HEK293 (cell line): ENCODE data around the gene HIPK1.

Experiments
- CTCF ChIA-PET: fragments of 350-600 bp; formaldehyde crosslinking; extraction: SDS; loops from one replicate; lab custom pipeline; 2021; ENCODE audit warnings: antibody characterized with exemption; lab: Yijun Ruan, JAX
- POLR2A ChIA-PET: fragments of 300-600 bp; formaldehyde crosslinking; extraction: SDS; loops from one replicate; lab custom pipeline; 2020; ENCODE audit warnings: antibody characterized with exemption, inconsistent platforms; lab: Yijun Ruan, JAX
- H3K27ac ChIP-seq: fragments of 200-500 bp; sonication (Bioruptor generic); 2 replicates; pipeline ENCODE4 v1.5.1; 2014; ENCODE audit warnings: low read depth, low read length, control low read depth, inconsistent platforms; ENCODE audit errors: extremely low read depth
- H3K36me3 ChIP-seq, 2 experiments: fragments of 200-500 bp in 1 of 2; sonication (Bioruptor generic) in 1 of 2; 1 replicate in 1 of 2; 2 replicates in 1 of 2; pipeline ENCODE4 v1.5.1; 2014 to 2017; ENCODE audit warnings: inconsistent platforms in 2 of 2, low read length in 2 of 2; ENCODE audit not compliant: control insufficient read depth in 2 of 2, insufficient read depth in 1 of 2
- H3K4me1 ChIP-seq: fragments of 200-500 bp; sonication (Bioruptor generic); 2 replicates; pipeline ENCODE4 v1.5.1; 2014; ENCODE audit warnings: mild to moderate bottlenecking, low read length, inconsistent platforms; ENCODE audit not compliant: control insufficient read depth, insufficient read depth
- H3K4me3 ChIP-seq: 2 replicates; pipeline ENCODE4 v1.5.1; 2011; ENCODE audit warnings: low read depth, mild to moderate bottlenecking, control low read depth, low read length, moderate library complexity
- H3K9me3 ChIP-seq: fragments of 200-500 bp; sonication (Bioruptor generic); 2 replicates; pipeline ENCODE4 v1.5.1; 2014; ENCODE audit warnings: low read depth, low read length, inconsistent platforms; ENCODE audit not compliant: control insufficient read depth, insufficient read depth
- KLF10 ChIP-seq: fragments of 450-650 bp; IDR thresholded peaks from 2 replicates; pipeline ENCODE4 v1.5.1; 2018; ENCODE audit warnings: missing biosample characterization, mild to moderate bottlenecking, missing genetic modification characterization
- SCRT1 ChIP-seq: fragments of 450-650 bp; formaldehyde crosslinking; IDR thresholded peaks from 2 replicates; pipeline ENCODE4 v1.5.1; 2016; ENCODE audit warnings: missing biosample characterization, missing genetic modification characterization, borderline replicate concordance
- SP7 ChIP-seq: fragments of 450-650 bp; formaldehyde crosslinking; IDR thresholded peaks from 2 replicates; pipeline ENCODE4 v1.5.1; 2016; ENCODE audit warnings: missing biosample characterization, missing genetic modification characterization
- TCF7L2 ChIP-seq: IDR thresholded peaks from 2 replicates; pipeline ENCODE4 v1.6.1; 2011; ENCODE audit warnings: low read depth, mild to moderate bottlenecking, inconsistent platforms, low read length, moderate library complexity, borderline replicate concordance
- ZBTB17 ChIP-seq: fragments of 450-650 bp; formaldehyde crosslinking; IDR thresholded peaks from 2 replicates; pipeline ENCODE4 v1.5.1; 2016; ENCODE audit warnings: missing biosample characterization, missing genetic modification characterization
- ZBTB21 ChIP-seq: fragments of 450-650 bp; formaldehyde crosslinking; IDR thresholded peaks from 2 replicates; pipeline ENCODE4 v1.5.1; 2017; ENCODE audit warnings: missing biosample characterization, missing genetic modification characterization
- ZNF239 ChIP-seq: fragments of 450-650 bp; formaldehyde crosslinking; IDR thresholded peaks from 2 replicates; pipeline ENCODE4 v1.5.1; 2016; ENCODE audit warnings: missing biosample characterization, missing genetic modification characterization
- ZNF324 ChIP-seq: fragments of 450-650 bp; formaldehyde crosslinking; IDR thresholded peaks from 2 replicates; pipeline ENCODE4 v1.5.1; 2016; ENCODE audit warnings: missing biosample characterization, missing genetic modification characterization
- ZNF362 ChIP-seq: fragments of 450-650 bp; formaldehyde crosslinking; IDR thresholded peaks from 2 replicates; pipeline ENCODE4 v1.5.1; 2016; ENCODE audit warnings: missing biosample characterization, missing genetic modification characterization
- ZNF366 ChIP-seq: fragments of 450-650 bp; formaldehyde crosslinking; conservative IDR thresholded peaks from 2 replicates; pipeline ENCODE4 v1.5.1; 2016; ENCODE audit warnings: missing biosample characterization, missing genetic modification characterization
- ZNF404 ChIP-seq: fragments of 450-650 bp; formaldehyde crosslinking; IDR thresholded peaks from 2 replicates; pipeline ENCODE4 v1.5.1; 2017; ENCODE audit warnings: missing biosample characterization, missing genetic modification characterization
- ZNF416 ChIP-seq: fragments of 450-650 bp; formaldehyde crosslinking; IDR thresholded peaks from 2 replicates; pipeline ENCODE4 v1.5.1; 2016; ENCODE audit warnings: missing biosample characterization, missing genetic modification characterization
- ZNF747 ChIP-seq: fragments of 450-650 bp; formaldehyde crosslinking; IDR thresholded peaks from 2 replicates; pipeline ENCODE4 v1.5.1; 2016; ENCODE audit warnings: missing biosample characterization, missing genetic modification characterization
- ZNF776 ChIP-seq: fragments of 450-650 bp; formaldehyde crosslinking; IDR thresholded peaks from 2 replicates; pipeline ENCODE4 v1.5.0; 2017; ENCODE audit warnings: missing biosample characterization, missing genetic modification characterization, borderline replicate concordance
- TF ChIP-seq, protein P1 (sequence below): fragments of 450-650 bp; formaldehyde crosslinking; IDR thresholded peaks from 2 replicates; pipeline ENCODE4 v1.5.1; 2016; ENCODE audit warnings: missing biosample characterization, missing genetic modification characterization
- TF ChIP-seq, protein P2 (sequence below): fragments of 450-650 bp; formaldehyde crosslinking; IDR thresholded peaks from 2 replicates; pipeline ENCODE4 v1.5.1; 2016; ENCODE audit warnings: missing biosample characterization, missing genetic modification characterization, borderline replicate concordance

HIPK1 gene

DNA sequence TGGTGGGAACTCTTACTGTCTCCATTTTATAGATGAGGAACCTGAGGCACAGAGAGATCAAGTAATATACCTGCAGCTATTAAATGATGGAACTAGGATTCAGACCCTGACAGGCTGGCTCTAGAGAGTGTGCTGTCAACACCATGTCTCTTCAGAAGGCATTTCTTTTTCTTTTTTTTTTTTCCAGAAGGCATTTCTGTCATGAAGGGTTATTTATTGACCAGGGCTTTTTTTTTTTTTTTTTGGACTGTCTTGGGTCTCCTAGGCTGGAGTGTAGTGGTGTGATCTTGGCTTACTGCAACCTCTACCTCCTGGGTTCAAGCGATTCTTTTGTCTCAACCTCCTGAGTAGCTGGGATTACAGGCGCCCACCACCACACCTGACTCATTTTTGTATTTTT, 22.6 kb downstream of the HIPK1 start:
- peaks cover 12 to 24% of the 10 kb centered on the region in 2 experiments for H3K36me3 ChIP-seq
- H3K4me1 ChIP-seq, result peaks cover 14% of the 10 kb centered on the region; the same call in 1 of the 2 replicates
- H3K9me3 ChIP-seq, result no peaks in the 10 kb centered on the region
- TF ChIP-seq ZBTB17 (tag by site-specific recombination) (no peak), ZNF404 (no peak)
- POLR2A ChIA-PET, result interaction anchor here (0.7 kb wide), 1 partner anchor 27 kb away, joined by 3 read pairs; no protein-coding TSS in a partner anchor
- CTCF ChIA-PET, result interaction anchor here (0.6 to 1.3 kb wide), 3 partner anchors 10 to 331 kb away, joined by 3 read pairs; no protein-coding TSS in a partner anchor
- no peak overlapping the region for H3K4me3 ChIP-seq
- no peak overlapping the region for H3K27ac ChIP-seq

- Histone ChIP-seq H3K4me3 (no peak overlapping the region), H3K36me3 (peaks cover 18 to 72% of the 10 kb centered on the region in 2 experiments), H3K4me1 (no peaks in the 10 kb centered on the region), H3K27ac (no peak overlapping the region), H3K9me3 (no peaks in the 10 kb centered on the region)
- ChIA-PET POLR2A (no interaction called here), CTCF (interaction anchor here (0.9 to 1.0 kb wide), 2 partner anchors 28 to 123 kb away, joined by 3 read pairs; no protein-coding TSS in a partner anchor)
- TF ChIP-seq ZBTB21 (no peak), SCRT1 (tag by site-specific recombination) (no peak), KLF10 (no peak), TCF7L2 (no peak), ZNF416 (tag by site-specific recombination) (no peak), ZNF366 (tag by site-specific recombination) (no peak)
- TF ChIP-seq, protein P1, sequence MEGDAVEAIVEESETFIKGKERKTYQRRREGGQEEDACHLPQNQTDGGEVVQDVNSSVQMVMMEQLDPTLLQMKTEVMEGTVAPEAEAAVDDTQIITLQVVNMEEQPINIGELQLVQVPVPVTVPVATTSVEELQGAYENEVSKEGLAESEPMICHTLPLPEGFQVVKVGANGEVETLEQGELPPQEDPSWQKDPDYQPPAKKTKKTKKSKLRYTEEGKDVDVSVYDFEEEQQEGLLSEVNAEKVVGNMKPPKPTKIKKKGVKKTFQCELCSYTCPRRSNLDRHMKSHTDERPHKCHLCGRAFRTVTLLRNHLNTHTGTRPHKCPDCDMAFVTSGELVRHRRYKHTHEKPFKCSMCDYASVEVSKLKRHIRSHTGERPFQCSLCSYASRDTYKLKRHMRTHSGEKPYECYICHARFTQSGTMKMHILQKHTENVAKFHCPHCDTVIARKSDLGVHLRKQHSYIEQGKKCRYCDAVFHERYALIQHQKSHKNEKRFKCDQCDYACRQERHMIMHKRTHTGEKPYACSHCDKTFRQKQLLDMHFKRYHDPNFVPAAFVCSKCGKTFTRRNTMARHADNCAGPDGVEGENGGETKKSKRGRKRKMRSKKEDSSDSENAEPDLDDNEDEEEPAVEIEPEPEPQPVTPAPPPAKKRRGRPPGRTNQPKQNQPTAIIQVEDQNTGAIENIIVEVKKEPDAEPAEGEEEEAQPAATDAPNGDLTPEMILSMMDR (tag by site-specific recombination), result no peak
Measured at GRCh38 chr1:113957984-113958383, 28.9 kb downstream of the HIPK1 start.

DNA sequence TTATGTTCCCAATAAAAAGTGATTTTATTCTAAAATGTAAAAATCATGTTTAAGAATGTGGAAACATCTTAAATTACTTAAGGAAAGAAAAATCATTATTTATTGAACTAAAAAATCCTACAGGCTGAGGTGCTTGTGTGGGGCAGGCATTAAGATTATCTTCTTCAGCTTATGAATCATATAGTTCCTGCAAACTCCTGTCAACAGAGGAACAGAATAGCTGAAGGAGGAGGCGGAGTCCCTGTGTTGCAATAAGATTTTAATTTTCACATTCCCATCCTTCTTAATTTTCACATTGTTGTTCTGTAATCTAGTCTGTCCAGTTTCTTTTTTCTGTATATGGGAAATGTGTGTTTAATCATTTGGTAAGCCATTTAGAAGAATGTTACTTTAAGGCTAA, 29.6 kb downstream of the HIPK1 start:
- no peak overlapping the region for H3K27ac ChIP-seq
- CTCF ChIA-PET, result interaction anchor here (0.9 to 1.5 kb wide), 2 partner anchors 10 to 29 kb away, joined by 3 read pairs; no protein-coding TSS in a partner anchor
- no peak for TF ChIP-seq ZNF324 (tag by site-specific recombination)
- no peak for TF ChIP-seq SP7 (tag by site-specific recombination)
- no peak for TF ChIP-seq ZNF776 (tag by site-specific recombination)
- no peak for TF ChIP-seq ZNF239
- TF ChIP-seq, all 188 proteins: peak for 0
- H3K36me3 ChIP-seq, result peaks cover 18 to 78% of the 10 kb centered on the region in 2 experiments
- no peak overlapping the region for H3K4me3 ChIP-seq
- POLR2A ChIA-PET, result no interaction called here
- no peaks in the 10 kb centered on the region for H3K9me3 ChIP-seq
- H3K4me1 ChIP-seq, result no peaks in the 10 kb centered on the region

GRCh38 chr1:113963281-113963906, 34.3 kb downstream of the HIPK1 start:
- ChIA-PET POLR2A (no interaction called here), CTCF (interaction anchor here (0.6 to 2.3 kb wide), 4 partner anchors 13 to 33 kb away, joined by 3 to 6 read pairs (median 4); partner anchors contain the start of gene OLFML3)
- peaks cover 23 to 85% of the 10 kb centered on the region in 2 experiments for H3K36me3 ChIP-seq
- H3K4me3 ChIP-seq, result no peak overlapping the region
- no peak overlapping the region for H3K27ac ChIP-seq
- no peaks in the 10 kb centered on the region for H3K9me3 ChIP-seq
- TF ChIP-seq ZNF362 (tag by site-specific recombination) (no peak), ZNF747 (no peak)
- TF ChIP-seq, protein P2, sequence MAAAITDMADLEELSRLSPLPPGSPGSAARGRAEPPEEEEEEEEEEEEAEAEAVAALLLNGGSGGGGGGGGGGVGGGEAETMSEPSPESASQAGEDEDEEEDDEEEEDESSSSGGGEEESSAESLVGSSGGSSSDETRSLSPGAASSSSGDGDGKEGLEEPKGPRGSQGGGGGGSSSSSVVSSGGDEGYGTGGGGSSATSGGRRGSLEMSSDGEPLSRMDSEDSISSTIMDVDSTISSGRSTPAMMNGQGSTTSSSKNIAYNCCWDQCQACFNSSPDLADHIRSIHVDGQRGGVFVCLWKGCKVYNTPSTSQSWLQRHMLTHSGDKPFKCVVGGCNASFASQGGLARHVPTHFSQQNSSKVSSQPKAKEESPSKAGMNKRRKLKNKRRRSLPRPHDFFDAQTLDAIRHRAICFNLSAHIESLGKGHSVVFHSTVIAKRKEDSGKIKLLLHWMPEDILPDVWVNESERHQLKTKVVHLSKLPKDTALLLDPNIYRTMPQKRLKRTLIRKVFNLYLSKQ (tag by site-specific recombination), result no peak
- H3K4me1 ChIP-seq, result no peaks in the 10 kb centered on the region
